GM19324 (cell line): ENCODE results near the gene ARHGDIA.

ENCODE experiments used
- ATAC-seq: cut with Tn5 transposase; IDR thresholded peaks from one replicate; pipeline ENCODE4 v1.9.1; 2021; ENCODE audit warnings: mild to moderate bottlenecking, moderate library complexity; ENCODE audit not compliant: unreplicated experiment, low FRiP score

Gene ARHGDIA

GRCh38 chr17:81889602-81890001, 18.5 kb upstream of the ARHGDIA start:
- ATAC-seq, result no peak

- no peak for ATAC-seq
These were observed 18.0 kb upstream of the ARHGDIA start for GRCh38 chr17:81888988-81889595.

DNA sequence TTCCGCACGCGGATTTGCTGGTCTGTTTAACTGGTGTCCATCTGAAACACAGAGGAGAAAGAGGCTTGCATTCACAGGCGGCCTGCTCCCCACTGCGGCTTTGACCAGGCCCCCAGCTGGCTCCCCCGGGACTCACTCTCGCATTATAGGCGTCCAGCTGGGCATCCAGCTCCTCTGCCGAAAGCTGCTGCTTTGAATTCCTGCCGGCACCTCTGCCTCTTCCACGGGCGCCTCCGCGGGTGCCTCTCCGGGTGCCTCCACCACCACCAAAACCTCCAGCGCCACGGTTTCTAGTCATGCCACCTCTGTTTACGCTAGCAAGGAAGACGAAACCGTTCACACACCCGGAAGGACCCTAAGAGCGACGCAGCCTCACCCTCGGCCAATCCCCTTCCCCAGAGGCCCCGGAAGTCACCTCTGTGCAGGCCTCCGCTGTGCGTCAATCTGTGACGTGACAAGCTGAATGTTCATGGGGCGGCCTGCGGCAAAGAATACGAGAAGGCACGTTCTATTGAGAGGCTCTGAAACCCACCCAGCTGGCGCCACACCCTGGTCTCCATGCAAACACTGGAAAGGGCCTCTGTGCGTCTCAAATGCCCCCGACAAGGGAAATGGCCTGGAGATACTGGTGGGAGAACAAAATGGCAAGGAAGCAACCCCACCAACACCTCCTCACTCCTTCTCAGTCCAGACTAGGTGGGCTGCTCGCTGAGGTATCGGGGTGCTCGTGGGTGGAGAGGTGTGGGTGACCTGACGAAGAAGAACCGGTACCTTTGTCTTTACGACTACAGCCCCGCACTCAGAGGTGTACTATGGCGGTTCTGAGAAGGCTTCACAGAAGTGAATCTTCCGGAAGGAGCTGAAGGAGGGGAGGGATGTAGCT, 17.2 kb upstream of the ARHGDIA start:
- ATAC-seq, result no peak

- no peak for ATAC-seq
These were observed 14.9 kb upstream of the ARHGDIA start for GRCh38 chr17:81885869-81886548.

DNA sequence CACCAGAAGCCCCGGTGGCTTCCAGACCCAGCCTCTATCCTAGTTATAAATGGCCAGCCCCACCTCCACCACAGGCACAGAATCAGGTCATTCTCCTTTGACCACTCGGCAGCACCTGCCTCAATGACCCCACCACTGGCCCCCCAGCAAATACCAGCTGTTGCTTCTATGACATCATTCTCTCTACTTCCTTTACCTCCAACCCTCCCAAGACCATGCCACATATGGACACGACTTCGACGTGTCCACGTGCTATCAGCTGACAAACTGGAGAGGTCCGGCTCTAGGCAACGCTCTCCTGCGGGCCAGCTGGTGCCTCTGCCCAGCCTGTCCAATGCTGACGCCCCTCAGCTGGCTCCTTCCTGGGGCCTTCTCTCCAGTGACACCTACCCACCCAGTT, 14.3 kb upstream of the ARHGDIA start:
- no peak for ATAC-seq

DNA sequence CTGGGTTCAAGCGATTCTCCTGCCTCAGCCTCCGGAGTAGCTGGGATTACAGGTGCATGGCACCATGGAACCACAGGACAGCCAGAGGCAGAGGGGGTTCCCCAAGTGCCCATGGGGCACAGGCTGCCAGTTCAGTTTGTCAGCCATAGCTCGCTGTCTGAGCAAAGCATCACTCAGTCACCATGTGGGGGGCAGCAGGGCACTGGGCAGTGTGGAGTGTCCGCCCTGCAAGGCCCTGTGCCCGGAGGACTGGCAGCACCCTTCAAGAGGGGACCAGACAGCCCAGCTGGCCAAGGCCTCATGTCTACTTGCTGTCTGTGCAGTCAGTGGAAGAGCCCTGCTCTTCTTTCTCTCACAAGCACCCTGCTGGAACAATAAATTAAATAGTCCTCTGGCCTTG, 13.8 kb upstream of the ARHGDIA start:
- ATAC-seq, result no peak

DNA sequence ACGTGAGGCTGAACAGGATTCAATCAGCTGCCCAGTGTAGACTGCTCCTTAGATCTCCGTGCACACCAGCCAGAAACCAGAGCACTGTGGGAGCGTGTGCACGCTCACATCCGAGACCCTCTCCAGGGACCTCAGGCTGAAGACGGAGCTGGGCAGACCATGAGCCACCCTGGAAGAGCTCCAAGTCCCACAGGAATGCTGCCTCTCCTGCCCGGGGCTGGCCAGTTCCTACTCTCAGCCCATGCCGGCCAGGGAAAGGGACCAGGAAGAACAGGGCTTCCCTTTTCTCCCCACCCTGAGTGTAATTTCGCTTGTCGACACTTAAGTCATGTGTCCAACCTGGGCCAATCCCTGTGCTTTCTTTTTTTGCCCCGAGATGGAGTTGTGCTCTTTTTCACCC, 13.4 kb upstream of the ARHGDIA start:
- no peak for ATAC-seq

DNA sequence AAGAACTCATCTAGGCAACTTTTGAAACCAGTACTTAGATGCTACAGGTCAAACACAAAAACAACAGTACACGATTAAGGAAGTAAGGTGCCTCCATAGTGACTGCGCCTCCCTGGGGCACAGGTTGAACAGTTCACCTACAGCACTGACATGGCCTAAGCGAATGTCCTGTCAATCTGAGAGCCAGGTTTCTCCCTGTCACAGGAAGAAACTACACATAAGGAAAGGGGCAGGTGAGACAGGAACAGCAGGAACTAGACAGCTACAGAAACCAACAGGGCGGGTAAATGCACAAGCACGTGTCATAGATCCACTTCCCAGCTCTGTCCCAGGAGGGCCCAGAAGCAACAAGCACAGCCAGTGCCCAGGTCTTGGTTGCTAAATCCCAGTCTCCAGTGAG, 8.0 kb upstream of the ARHGDIA start:
- no peak for ATAC-seq

DNA sequence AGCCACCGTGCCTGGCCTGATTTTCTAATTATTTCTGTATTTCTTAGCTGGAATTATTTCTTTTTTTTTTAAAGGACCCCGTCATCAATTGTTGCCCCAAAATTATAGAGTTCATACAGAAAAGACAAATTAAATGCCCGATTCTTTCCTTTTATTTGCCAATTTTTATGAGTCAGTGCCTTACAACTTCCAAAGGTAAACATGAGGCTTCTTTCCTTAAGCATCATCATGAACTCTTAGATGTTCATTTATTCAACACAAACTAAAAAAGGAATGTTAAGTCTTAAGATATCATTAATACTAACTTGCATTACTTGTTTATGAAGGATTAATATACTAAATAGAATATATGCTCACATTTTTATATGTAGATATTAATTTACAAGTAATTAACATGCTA, 7.2 kb upstream of the ARHGDIA start:
- no peak for ATAC-seq

GRCh38 chr17:81877569-81877968, 6.4 kb upstream of the ARHGDIA start:
- ATAC-seq, result no peak

GRCh38 chr17:81871387-81872230, 472 bp upstream of the ARHGDIA start:
- ATAC-seq, result peak; percentile 69

- ATAC-seq, result peak; percentile 11
These were observed 781 bp downstream of the ARHGDIA start for GRCh38 chr17:81870131-81870980.

- ATAC-seq, result no peak
These were observed 1.7 kb downstream of the ARHGDIA start for GRCh38 chr17:81869221-81870130.

DNA sequence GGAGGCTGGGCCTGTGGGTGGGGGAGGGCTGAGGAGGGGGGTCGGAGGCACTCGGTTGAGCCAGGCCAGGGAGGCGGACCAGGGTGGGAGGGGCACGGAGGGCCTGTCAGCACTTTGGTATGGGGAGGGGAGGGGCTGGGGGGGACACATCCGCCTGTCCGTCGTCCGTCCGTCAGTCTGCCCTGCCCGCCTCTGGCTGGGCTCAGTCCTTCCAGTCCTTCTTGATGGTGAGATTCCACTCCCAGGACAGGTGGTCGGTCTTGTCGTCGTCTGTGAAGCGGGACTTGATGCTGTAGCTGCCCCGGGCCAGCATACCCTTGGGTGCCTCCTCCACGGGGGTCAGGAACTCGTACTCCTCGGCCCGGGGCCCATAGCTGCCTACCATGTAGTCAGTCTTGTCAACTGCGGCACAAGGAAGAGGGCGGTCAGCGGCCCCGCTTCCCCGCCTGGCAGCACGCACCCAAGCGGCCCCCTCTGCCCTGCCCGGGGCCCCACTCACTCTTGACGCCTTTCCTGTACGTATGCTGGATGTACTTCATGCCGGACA, 2.4 kb downstream of the ARHGDIA start:
- ATAC-seq, result no peak

DNA sequence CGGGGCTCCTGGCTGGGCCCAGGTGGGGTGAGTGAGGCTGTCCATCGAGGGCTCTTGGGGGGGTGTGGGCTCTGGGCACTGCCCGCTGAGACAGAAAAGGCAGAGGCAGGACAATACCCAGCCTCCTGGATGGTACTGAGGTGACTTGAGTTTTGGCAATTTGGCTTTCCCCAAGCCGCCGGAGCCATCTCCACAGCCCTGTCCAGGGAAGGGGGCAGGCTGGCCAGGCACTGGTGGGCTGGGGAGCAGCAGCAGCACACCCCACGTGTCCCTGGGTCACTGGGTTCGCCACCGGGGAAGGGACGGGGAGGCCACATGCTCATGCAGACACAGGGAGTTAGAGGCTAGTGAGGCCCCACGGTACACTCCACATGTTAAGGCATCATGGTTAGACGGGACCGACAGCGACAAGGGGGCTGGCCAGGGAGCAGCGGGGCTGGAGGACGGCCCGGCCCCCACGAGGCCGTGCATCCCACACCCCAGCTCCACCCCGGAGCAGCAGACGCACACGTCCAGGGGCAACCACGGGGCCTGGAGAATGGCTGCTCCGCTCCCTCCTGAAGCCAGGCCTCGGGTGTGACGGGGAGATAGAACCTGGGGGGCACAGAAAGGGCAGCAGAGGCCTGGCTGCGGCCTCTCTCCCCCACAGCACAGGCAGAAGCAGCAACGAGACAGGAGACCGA, 3.0 kb downstream of the ARHGDIA start:
- ATAC-seq, result no peak

DNA sequence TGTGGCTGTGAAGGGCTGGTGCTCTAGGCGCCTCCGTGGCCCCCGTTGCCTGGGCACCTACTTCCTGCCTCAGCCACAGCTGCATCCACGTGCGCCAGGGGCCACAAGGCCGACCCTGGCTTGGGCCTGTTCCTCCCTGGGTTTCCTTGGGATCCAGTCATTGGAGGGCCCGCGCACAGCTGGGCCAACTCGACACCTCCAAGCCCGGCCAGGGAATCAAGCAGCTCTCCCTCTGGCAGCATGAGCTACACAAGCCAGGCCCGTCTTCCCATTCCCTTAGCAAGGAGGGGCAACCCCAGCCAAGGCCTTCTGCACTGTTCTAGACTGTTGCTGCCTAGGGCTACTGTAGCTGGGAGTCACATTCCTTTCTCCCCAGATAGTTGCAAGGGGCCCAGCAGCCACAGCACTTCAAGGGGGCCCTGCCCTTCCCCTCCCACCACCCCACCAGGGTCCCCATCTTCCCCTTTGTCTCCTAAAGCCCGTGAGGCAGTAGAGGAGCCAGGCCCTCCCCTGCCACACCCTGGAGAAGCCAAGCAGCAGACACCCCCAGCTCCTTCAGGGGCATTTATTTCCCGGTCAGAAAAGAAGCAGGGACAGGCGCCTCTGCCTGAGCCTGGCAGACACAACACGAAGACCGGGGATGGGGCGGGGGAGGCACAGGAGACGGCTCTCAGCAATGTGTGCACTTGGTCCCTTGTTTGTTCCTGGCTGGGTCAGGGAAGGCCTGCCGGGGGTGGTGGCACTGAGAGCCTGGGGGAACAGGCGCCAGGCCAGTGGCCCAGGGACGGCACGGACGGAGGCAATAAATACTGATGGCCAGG, 3.8 kb downstream of the ARHGDIA start:
- ATAC-seq, result no peak
